Endothelial cell of umbilical vein (primary cell): ENCODE data around the gene IFI35. TPM values are rescaled to one million over a fixed set of nuclear protein-coding genes. Genes with fewer than 3 reads are reported as not detected.
A peak's percentile ranks its signal among the peaks of the same experiment; 100 is the strongest.
"Not testable (repeated sequence)": the region's sequence is repeated elsewhere in the genome, so short reads cannot be mapped to it uniquely, and the experiment has no call there.

ENCODE experiments used
- BruUV-seq: library from RNA; stranded (reverse); fragments of 400-500 nt; replicated peaks from 2 replicates; lab custom pipeline; 2021; lab: Mats Ljungman, UMichigan
- CTCF ChIA-PET: fragments of 300-600, 350-600 bp; sonication (Branson Sonifier 250); formaldehyde crosslinking; loops from one replicate; lab custom pipeline; 2021; ENCODE audit warnings: antibody characterized with exemption, inconsistent platforms; lab: Charles Lee
- POLR2A ChIA-PET: fragments of 300-600, 350-600 bp; sonication (Branson Sonifier 250); formaldehyde crosslinking; loops from one replicate; lab custom pipeline; 2021; ENCODE audit warnings: antibody characterized with exemption, inconsistent platforms; lab: Charles Lee
- DNase-seq: peaks from one replicate; pipeline ENCODE4 v3.0.0-alpha.2; 2011; ENCODE audit warnings: low read depth, low spot score
- FAIRE-seq: peaks from 2 replicates; lab custom pipeline; 2011; peaks lifted over from hg19 to GRCh38; lab: Jason Lieb, UNC
- H2AFZ ChIP-seq: 2 replicates; pipeline ENCODE4 v1.6.0; 2012; ENCODE audit warnings: low read depth, low read length, control low read depth, inconsistent platforms
- H3K27ac ChIP-seq: 2 replicates; pipeline ENCODE4 v1.5.1; 2011; ENCODE audit warnings: low read depth, mild to moderate bottlenecking, control low read depth, low read length, moderate library complexity; ENCODE audit not compliant: insufficient read depth
- H3K27me3 ChIP-seq, 2 experiments: 2 replicates each; pipeline versions ENCODE4 v1.6.0 to v1.6.1; 2011; ENCODE audit warnings: low read length in 2 of 2, mixed read lengths in 1 of 2; ENCODE audit not compliant: control insufficient read depth in 2 of 2, insufficient read depth in 2 of 2
- H3K36me3 ChIP-seq, 2 experiments: 2 replicates in 1 of 2; 3 replicates in 1 of 2; pipeline ENCODE4 v1.5.1; 2011; ENCODE audit warnings: low read length in 2 of 2, mild to moderate bottlenecking in 1 of 2, moderate library complexity in 1 of 2; ENCODE audit not compliant: control insufficient read depth in 2 of 2, insufficient read depth in 2 of 2; ENCODE audit errors: extremely low read depth in 1 of 2
- H3K4me1 ChIP-seq: 3 replicates; pipeline ENCODE4 v1.5.1; 2011; ENCODE audit warnings: mild to moderate bottlenecking, low read length; ENCODE audit not compliant: control insufficient read depth, insufficient read depth; ENCODE audit errors: extremely low read depth
- H3K4me2 ChIP-seq: 2 replicates; pipeline ENCODE4 v1.6.1; 2011; ENCODE audit warnings: low read length, control low read depth, mixed read lengths; ENCODE audit not compliant: insufficient read depth
- H3K4me3 ChIP-seq, 3 experiments: fragments of 200-600 bp in 1 of 3; sonication (generic), shearing (Covaris generic) in 1 of 3; replicated peaks in 1 of 3; 2 replicates each; pipeline ENCODE4 v1.5.1; 2011 to 2016; ENCODE audit warnings: control low read depth in 3 of 3, low read length in 3 of 3, mild to moderate bottlenecking in 2 of 3, inconsistent platforms in 1 of 3, low read depth in 1 of 3, moderate library complexity in 1 of 3; ENCODE audit not compliant: insufficient read depth in 1 of 3
- H3K79me2 ChIP-seq: 2 replicates; pipeline ENCODE4 v1.6.0; 2012; ENCODE audit warnings: low read length, inconsistent platforms; ENCODE audit not compliant: control insufficient read depth, insufficient read depth
- H3K9ac ChIP-seq: replicated peaks from 2 replicates; pipeline ENCODE3; 2011; ENCODE audit warnings: low read length, control low read depth; ENCODE audit not compliant: insufficient read depth; ENCODE audit errors: extremely low read depth
- H3K9me1 ChIP-seq: replicated peaks from 3 replicates; pipeline ENCODE4 v1.6.0; 2011; ENCODE audit warnings: mild to moderate bottlenecking, low read length; ENCODE audit not compliant: control insufficient read depth, insufficient read depth; ENCODE audit errors: extremely low read depth
- H3K9me3 ChIP-seq: replicated peaks from 2 replicates; pipeline ENCODE4 v1.5.1; 2012; ENCODE audit warnings: low read length, inconsistent platforms; ENCODE audit not compliant: control insufficient read depth, insufficient read depth
- H4K20me1 ChIP-seq: replicated peaks from 2 replicates; pipeline ENCODE3; 2011; ENCODE audit warnings: mild to moderate bottlenecking, low read length; ENCODE audit not compliant: control insufficient read depth, insufficient read depth; ENCODE audit errors: extremely low read depth
- MYC ChIP-seq: IDR thresholded peaks from one replicate; pipeline ENCODE4 v1.6.1; 2011; ENCODE audit warnings: mild to moderate bottlenecking, low read depth, low read length
- POLR2AphosphoS5 ChIP-seq: IDR thresholded peaks from 2 replicates; pipeline ENCODE4 v1.6.1; 2012; ENCODE audit warnings: low read depth, mild to moderate bottlenecking, control low read depth, low read length, moderate library complexity; ENCODE audit not compliant: insufficient read depth
- dilution Hi-C: fragments of 300-500 bp; cut with MboI; formaldehyde crosslinking; loops from one replicate; pipeline ENCODE4 v1.15.0; 2019; ENCODE audit warnings: low sequenced_read_pairs; ENCODE audit not compliant: extremely low pct_ligation_motif_present
- intact Hi-C: fragments of 100-400 bp; cut with micrococcal nuclease; formaldehyde crosslinking; loops from one replicate; pipeline ENCODE4 v1.10.0; 2022
- polyA plus RNA-seq, 4 experiments: library from polyadenylated mRNA; depleted of rRNA in 3 of 4; stranded (reverse) in 3 of 4; unstranded in 1 of 4; fragments of >200 nt; gene quantifications; 2 replicates each; pipeline versions ENCODE4 v1.2.1 to v1.2.3, GENCODE V29; 2011 to 2012; ENCODE audit warnings: missing spikeins in 1 of 4
- total RNA-seq: library from RNA; stranded (reverse); gene quantifications from 2 replicates; pipeline ENCODE4 v1.2.3, GENCODE V29; 2021

The IFI35 gene
- total and polyA plus RNA-seq, 2 donors (not counting 3 experiments of a cell fraction or from before 2014, with no cell fraction given) = 11.1 to 22.5 TPM

GRCh38 chr17:42999003-42999525 is 7.5 kb upstream of the IFI35 start:
- FAIRE-seq (no peak), DNase-seq (no peak)
- dilution Hi-C loops (no loop called here), intact Hi-C loops (loop anchor here (2.0 kb wide), 4 partner anchors 18 to 322 kb away; partner anchors contain the start of genes BRCA1, PLEKHH3, PTGES3L and RUNDC1)
- Histone ChIP-seq H3K9me3 (no peaks in the 10 kb centered on the region), H3K36me3 (peaks cover 7 to 25% of the 10 kb centered on the region in 2 experiments), H3K27ac (peak overlapping the region; percentile 75), H2AFZ (no peak overlapping the region), H4K20me1 (no peaks in the 10 kb centered on the region), H3K4me3 (peak overlapping the region; percentile 56 to 86 (median 58)), H3K4me2 (peak overlapping the region; percentile 90), H3K27me3 (no peaks in the 10 kb centered on the region), H3K9ac (peak overlapping the region; percentile 87), H3K4me1 (peaks cover 23% of the 10 kb centered on the region), H3K79me2 (peaks cover 27% of the 10 kb centered on the region), H3K9me1 (no peaks in the 10 kb centered on the region)
- CTCF ChIA-PET = interaction anchor here (1.1 to 2.4 kb wide), 6 partner anchors 8 to 156 kb away, joined by 4 to 25 read pairs (median 14); partner anchors contain the start of genes AOC2, IFI35, RND2 and VAT1
- no peak for TF ChIP-seq MYC
- TF ChIP-seq POLR2AphosphoS5 = peak; percentile 3
- BruUV-seq = no TSS peak
- POLR2A ChIA-PET = interaction anchor here (1.6 to 2.2 kb wide), 2 partner anchors 11 to 317 kb away, joined by 4 to 9 read pairs; no protein-coding TSS in a partner anchor

DNA sequence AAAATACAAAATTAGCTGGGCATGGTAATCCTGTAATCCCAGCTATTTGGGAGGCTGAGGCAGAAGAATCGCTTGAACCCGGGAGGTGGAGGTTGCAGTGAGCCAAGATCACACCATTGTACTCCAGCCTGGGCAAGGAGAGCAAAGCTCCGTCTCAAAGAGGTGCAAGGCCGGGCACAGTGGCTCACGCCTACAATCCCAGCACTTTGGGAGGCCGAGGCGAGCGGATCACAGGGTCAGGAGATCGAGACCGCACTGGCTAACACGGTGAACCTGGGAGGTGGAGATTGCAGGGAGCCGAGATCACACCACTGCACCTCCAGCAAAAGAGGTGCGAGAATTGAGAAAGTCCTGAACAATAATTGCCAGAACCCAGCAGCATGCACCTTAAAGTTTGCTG is 5.7 kb upstream of the IFI35 start:
- Histone ChIP-seq H3K36me3 (peaks cover 7 to 25% of the 10 kb centered on the region in 2 experiments), H3K4me1 (peaks cover 23% of the 10 kb centered on the region), H3K79me2 (peaks cover 27% of the 10 kb centered on the region)
- FAIRE-seq, BruUV-seq, H3K27ac ChIP-seq, H2AFZ ChIP-seq, H3K9ac ChIP-seq, H3K9me1 ChIP-seq, DNase-seq, H3K4me3 ChIP-seq, dilution Hi-C loops, H3K9me3 ChIP-seq, H4K20me1 ChIP-seq, intact Hi-C loops, H3K27me3 ChIP-seq, H3K4me2 ChIP-seq: not testable (repeated sequence)
- ChIA-PET POLR2A (interaction anchor here (1.1 kb wide), 1 partner anchor 21 kb away, joined by 3 read pairs; the partner anchor contains the start of gene VAT1), CTCF (interaction anchor here (1.2 kb wide), 1 partner anchor 10 kb away, joined by 3 read pairs; no protein-coding TSS in a partner anchor)
